Measurements from ENCODE around the gene NAE1.
A peak's percentile ranks its signal among the peaks of the same experiment; 100 is the strongest.

NAE1 gene

GRCh38 chr16:66856801-66857200, 26.0 kb upstream of the NAE1 start:
- H3K36me3 Mint-ChIP-seq = no peaks in the 10 kb centered on the region
- H3K9me3 Mint-ChIP-seq = no peaks in the 10 kb centered on the region
- no peak for ATAC-seq
- H3K4me1 Mint-ChIP-seq = no peaks in the 10 kb centered on the region
- H3K27ac Mint-ChIP-seq = no peak overlapping the region
- DNase-seq (ENCODE audit: low spot score in 2 of 2) = no peak
- H3K4me3 Mint-ChIP-seq = no peak overlapping the region

- ATAC-seq (no peak), DNase-seq (ENCODE audit: low spot score in 2 of 2) (no peak)
- H3K9me3 Mint-ChIP-seq = no peaks in the 10 kb centered on the region
- H3K27ac Mint-ChIP-seq = no peak overlapping the region
- H3K4me3 Mint-ChIP-seq = no peak overlapping the region
- no peaks in the 10 kb centered on the region for H3K36me3 Mint-ChIP-seq
- H3K4me1 Mint-ChIP-seq = no peaks in the 10 kb centered on the region
These were observed 25.5 kb upstream of the NAE1 start for GRCh38 chr16:66856184-66856730.

- no peak overlapping the region for H3K27ac Mint-ChIP-seq
- no peak overlapping the region for H3K4me3 Mint-ChIP-seq
- H3K4me1 Mint-ChIP-seq = peaks cover 1% of the 10 kb centered on the region
- DNase-seq (ENCODE audit: low spot score in 2 of 2) = no peak
- no peaks in the 10 kb centered on the region for H3K9me3 Mint-ChIP-seq
- no peak for ATAC-seq
- H3K36me3 Mint-ChIP-seq = no peaks in the 10 kb centered on the region
These were observed 22.7 kb upstream of the NAE1 start for GRCh38 chr16:66853261-66854139.

- DNase-seq (ENCODE audit: low spot score in 2 of 2) (no peak), ATAC-seq (no peak)
- Mint-ChIP-seq H3K36me3 (no peaks in the 10 kb centered on the region), H3K27ac (peak overlapping the region; percentile 23), H3K9me3 (no peaks in the 10 kb centered on the region), H3K4me1 (peaks cover 13% of the 10 kb centered on the region), H3K4me3 (no peak overlapping the region)
These were observed 20.6 kb upstream of the NAE1 start for GRCh38 chr16:66851166-66851964.

- Mint-ChIP-seq H3K4me1 (peaks cover 13% of the 10 kb centered on the region), H3K9me3 (no peaks in the 10 kb centered on the region), H3K27ac (peak overlapping the region; percentile 23), H3K4me3 (no peak overlapping the region), H3K36me3 (no peaks in the 10 kb centered on the region)
- no peak for ATAC-seq
- no peak for DNase-seq (ENCODE audit: low spot score in 2 of 2)
These were observed 19.5 kb upstream of the NAE1 start for GRCh38 chr16:66850115-66850815.

GRCh38 chr16:66849549-66849948, 18.8 kb upstream of the NAE1 start:
- Mint-ChIP-seq H3K9me3 (no peaks in the 10 kb centered on the region), H3K4me3 (no peak overlapping the region), H3K36me3 (no peaks in the 10 kb centered on the region), H3K4me1 (peaks cover 13% of the 10 kb centered on the region), H3K27ac (no peak overlapping the region)
- DNase-seq (ENCODE audit: low spot score in 2 of 2) (no peak), ATAC-seq (no peak)

GRCh38 chr16:66849021-66849420, 18.2 kb upstream of the NAE1 start:
- Mint-ChIP-seq H3K27ac (no peak overlapping the region), H3K4me3 (no peak overlapping the region), H3K4me1 (peaks cover 14% of the 10 kb centered on the region), H3K36me3 (no peaks in the 10 kb centered on the region), H3K9me3 (no peaks in the 10 kb centered on the region)
- ATAC-seq (no peak), DNase-seq (ENCODE audit: low spot score in 2 of 2) (no peak)

- H3K27ac Mint-ChIP-seq = peak overlapping the region; percentile 52
- no peak overlapping the region for H3K4me3 Mint-ChIP-seq
- H3K4me1 Mint-ChIP-seq = peaks cover 18% of the 10 kb centered on the region
- H3K9me3 Mint-ChIP-seq = no peaks in the 10 kb centered on the region
- peak; percentile 26 for ATAC-seq
- DNase-seq (ENCODE audit: low spot score in 2 of 2) = no peak
- H3K36me3 Mint-ChIP-seq = no peaks in the 10 kb centered on the region
These were observed 17.4 kb upstream of the NAE1 start for GRCh38 chr16:66848172-66848571.

- no peak for DNase-seq (ENCODE audit: low spot score in 2 of 2)
- Mint-ChIP-seq H3K9me3 (no peaks in the 10 kb centered on the region), H3K4me1 (peaks cover 18% of the 10 kb centered on the region), H3K27ac (peak overlapping the region; percentile 52), H3K36me3 (no peaks in the 10 kb centered on the region), H3K4me3 (no peak overlapping the region)
- no peak for ATAC-seq
These were observed 16.8 kb upstream of the NAE1 start for GRCh38 chr16:66847533-66848067.

GRCh38 chr16:66846831-66847230, 16.1 kb upstream of the NAE1 start:
- H3K36me3 Mint-ChIP-seq = no peaks in the 10 kb centered on the region
- peaks cover 18% of the 10 kb centered on the region for H3K4me1 Mint-ChIP-seq
- no peaks in the 10 kb centered on the region for H3K9me3 Mint-ChIP-seq
- no peak for ATAC-seq
- H3K4me3 Mint-ChIP-seq = no peak overlapping the region
- no peak overlapping the region for H3K27ac Mint-ChIP-seq
- no peak for DNase-seq (ENCODE audit: low spot score in 2 of 2)

- no peaks in the 10 kb centered on the region for H3K36me3 Mint-ChIP-seq
- no peak for ATAC-seq
- H3K4me3 Mint-ChIP-seq = no peak overlapping the region
- H3K4me1 Mint-ChIP-seq = peaks cover 18% of the 10 kb centered on the region
- no peak overlapping the region for H3K27ac Mint-ChIP-seq
- no peaks in the 10 kb centered on the region for H3K9me3 Mint-ChIP-seq
- DNase-seq (ENCODE audit: low spot score in 2 of 2) = no peak
These were observed 15.5 kb upstream of the NAE1 start for GRCh38 chr16:66846266-66846665.

GRCh38 chr16:66845791-66846221, 15.0 kb upstream of the NAE1 start:
- H3K27ac Mint-ChIP-seq = no peak overlapping the region
- no peaks in the 10 kb centered on the region for H3K36me3 Mint-ChIP-seq
- H3K4me1 Mint-ChIP-seq = peaks cover 18% of the 10 kb centered on the region
- H3K4me3 Mint-ChIP-seq = no peak overlapping the region
- H3K9me3 Mint-ChIP-seq = no peaks in the 10 kb centered on the region
- ATAC-seq = no peak
- no peak for DNase-seq (ENCODE audit: low spot score in 2 of 2)

GRCh38 chr16:66845080-66845410, 14.3 kb upstream of the NAE1 start:
- H3K27ac Mint-ChIP-seq = no peak overlapping the region
- no peaks in the 10 kb centered on the region for H3K36me3 Mint-ChIP-seq
- DNase-seq (ENCODE audit: low spot score in 2 of 2) (no peak), ATAC-seq (no peak)
- peaks cover 18% of the 10 kb centered on the region for H3K4me1 Mint-ChIP-seq
- no peaks in the 10 kb centered on the region for H3K9me3 Mint-ChIP-seq
- peak overlapping the region; percentile 60 for H3K4me3 Mint-ChIP-seq

- no peak for DNase-seq (ENCODE audit: low spot score in 2 of 2)
- peak; percentile 17 for ATAC-seq
- Mint-ChIP-seq H3K4me1 (peaks cover 18% of the 10 kb centered on the region), H3K27ac (peak within 1 kb of the TSS; percentile 58), H3K4me3 (peak within 1 kb of the TSS; percentile 60), H3K9me3 (no peaks in the 10 kb centered on the region), H3K36me3 (no peaks in the 10 kb centered on the region)
These were observed 13.7 kb upstream of the NAE1 start, which contains the start of gene CA7 for GRCh38 chr16:66844342-66845079. CA7 (plus strand) TSS chr16:66844414; CDS start chr16:66844488, 74 bp downstream.

Measured in stimulated activated effector memory CD8-positive, alpha-beta T cell treated with anti-CD3 and anti-CD28 coated beads, Interleukin-12 subunit alpha, Interleukin-12 subunit beta, amount 100 ng/mL, for 72 hours (primary cell).